OCI-LY3 (cell line): ENCODE data around the gene POLR2H.

ENCODE experiments used
- CTCF ChIP-seq: fragments of 200-600, 300-600 bp; sonication (generic); IDR thresholded peaks from 2 replicates; pipeline ENCODE4 v1.5.1; 2014; ENCODE audit warnings: antibody characterized with exemption, low read length, low read depth
- EZH2phosphoT487 ChIP-seq: fragments of 200-600 bp; shearing (Covaris generic); IDR thresholded peaks from 2 replicates; pipeline ENCODE4 v1.6.1; 2018; ENCODE audit warnings: antibody characterized with exemption, mixed run types, low read depth

GRCh38 chr3:184333700-184334099, 27.8 kb upstream of the POLR2H start:
- no peak for TF ChIP-seq CTCF
- TF ChIP-seq EZH2phosphoT487, result no peak
